SK-N-SH (cell line): ENCODE results near the gene MRPS23. TPM values are rescaled to one million over a fixed set of nuclear protein-coding genes. Genes with fewer than 3 reads are reported as not detected.

Experiments
- CTCF ChIA-PET: fragments of 300-600, 350-600 bp; formaldehyde crosslinking; extraction: SDS; loops from one replicate; lab custom pipeline; 2021; lab: Yijun Ruan, JAX
- POLR2A ChIA-PET: fragments of 350-600 bp; sonication (Branson Sonifier 250); formaldehyde crosslinking; extraction: SDS; loops from one replicate; lab custom pipeline; 2020; ENCODE audit warnings: antibody characterized with exemption, inconsistent platforms; lab: Yijun Ruan, JAX
- DNase-seq: peaks from one replicate; pipeline ENCODE4 v3.0.0; 2012
- H2AFZ ChIP-seq: fragments of 200-600 bp; sonication (generic); 2 replicates; pipeline ENCODE4 v1.8.1; 2016; ENCODE audit warnings: antibody characterized with exemption, mild to moderate bottlenecking, low read depth
- H3F3A ChIP-seq: fragments of 200-600 bp; sonication (generic); replicated peaks from 2 replicates; pipeline ENCODE3; 2016; ENCODE audit warnings: antibody characterized with exemption, mild to moderate bottlenecking; ENCODE audit not compliant: insufficient read depth
- H3K27ac ChIP-seq, 2 experiments: fragments of 200-500 bp in 1 of 2; fragments of 200-600 bp in 1 of 2; sonication (Bioruptor generic) in 1 of 2; sonication (generic), shearing (Covaris generic) in 1 of 2; 2 replicates each; pipeline versions ENCODE4 v1.5.1 to v1.6.1; 2014 to 2016; ENCODE audit warnings: low read depth in 2 of 2, inconsistent platforms in 1 of 2, low read length in 1 of 2, mild to moderate bottlenecking in 1 of 2, mixed read lengths in 1 of 2
- H3K27me3 ChIP-seq: fragments of 200-600 bp; sonication (generic), shearing (Covaris generic); 2 replicates; pipeline ENCODE4 v1.6.1; 2016; ENCODE audit warnings: mixed run types; ENCODE audit not compliant: insufficient read depth
- H3K36me3 ChIP-seq, 2 experiments: fragments of 200-500 bp in 1 of 2; fragments of 200-600 bp in 1 of 2; sonication (Bioruptor generic) in 1 of 2; sonication (generic) in 1 of 2; replicated peaks in 1 of 2; 2 replicates each; pipeline versions ENCODE3 to v1.5.1; 2014 to 2016; ENCODE audit warnings: low read length in 1 of 2, mild to moderate bottlenecking in 1 of 2; ENCODE audit not compliant: insufficient read depth in 2 of 2, control insufficient read depth in 1 of 2
- H3K4me1 ChIP-seq, 2 experiments: fragments of 200-500 bp in 1 of 2; fragments of 200-600 bp in 1 of 2; sonication (Bioruptor generic) in 1 of 2; sonication (generic), shearing (Covaris generic) in 1 of 2; 2 replicates each; pipeline versions ENCODE4 v1.5.1 to v1.6.1; 2014 to 2016; ENCODE audit warnings: low read depth in 1 of 2, low read length in 1 of 2, mixed run types in 1 of 2; ENCODE audit not compliant: insufficient read depth in 2 of 2, control insufficient read depth in 1 of 2
- H3K4me2 ChIP-seq: fragments of 200-600 bp; sonication (generic), shearing (Covaris generic); 2 replicates; pipeline ENCODE4 v1.6.1; 2017; ENCODE audit warnings: mixed run types
- H3K4me3 ChIP-seq, 2 experiments: fragments of 200-500 bp in 1 of 2; fragments of 200-600 bp in 1 of 2; sonication (Bioruptor generic) in 1 of 2; sonication (generic), shearing (Covaris generic) in 1 of 2; 2 replicates each; pipeline versions ENCODE4 v1.5.1 to v1.8.1; 2014 to 2016; ENCODE audit warnings: low read depth in 2 of 2, inconsistent platforms in 1 of 2, low read length in 1 of 2, mild to moderate bottlenecking in 1 of 2, mixed read lengths in 1 of 2, moderate library complexity in 1 of 2
- H3K79me2 ChIP-seq: fragments of 200-600 bp; sonication (generic); 2 replicates; pipeline ENCODE4 v1.8.1; 2017; ENCODE audit warnings: mild to moderate bottlenecking; ENCODE audit not compliant: insufficient read depth
- H3K9ac ChIP-seq: fragments of 200-600 bp; sonication (generic); 2 replicates; pipeline ENCODE4 v1.6.1; 2017; ENCODE audit warnings: mixed run types
- H3K9me2 ChIP-seq: fragments of 200-600 bp; sonication (generic); 2 replicates; pipeline ENCODE4 v1.6.1; 2017; ENCODE audit warnings: mixed run types
- H3K9me3 ChIP-seq: fragments of 200-600 bp; sonication (generic); 2 replicates; pipeline ENCODE4 v1.6.1; 2017; ENCODE audit warnings: mixed run types, mild to moderate bottlenecking, moderate library complexity
- H4K20me1 ChIP-seq: fragments of 200-600 bp; sonication (generic); 2 replicates; pipeline ENCODE4 v1.6.1; 2017; ENCODE audit warnings: mild to moderate bottlenecking, mixed run types; ENCODE audit not compliant: insufficient read depth
- EP300 ChIP-seq, 2 experiments: IDR thresholded peaks; 2 replicates each; pipeline versions ENCODE4 v1.4.0 to v1.6.1; 2012; ENCODE audit warnings: borderline replicate concordance in 1 of 2, low read depth in 1 of 2, low read length in 1 of 2
- FOXJ3 ChIP-seq: sonication (generic); formaldehyde crosslinking; IDR thresholded peaks from 2 replicates; pipeline ENCODE4 v1.5.1; 2020; ENCODE audit warnings: mild to moderate bottlenecking, missing genetic modification reagents
- FOXM1 ChIP-seq: IDR thresholded peaks from 2 replicates; pipeline ENCODE4 v1.4.0; 2012; ENCODE audit warnings: low read depth, mild to moderate bottlenecking
- JUND ChIP-seq: IDR thresholded peaks from 2 replicates; pipeline ENCODE4 v1.4.0; 2012
- NFIC ChIP-seq: IDR thresholded peaks from 2 replicates; pipeline ENCODE4 v1.4.0; 2012; ENCODE audit warnings: borderline replicate concordance
- RCOR1 ChIP-seq: fragments of 150-350 bp; IDR thresholded peaks from 2 replicates; pipeline ENCODE4 v1.6.1; 2017; ENCODE audit warnings: antibody characterized with exemption, low read length
- REST ChIP-seq: IDR thresholded peaks from 2 replicates; pipeline ENCODE4 v1.6.1; 2012; ENCODE audit warnings: mild to moderate bottlenecking, low read depth, low read length, moderate library complexity
- RFX5 ChIP-seq: IDR thresholded peaks from 2 replicates; pipeline ENCODE4 v1.6.1; 2012; ENCODE audit warnings: mild to moderate bottlenecking, improper control_type of control experiment, low read length
- TAF1 ChIP-seq: IDR thresholded peaks from 2 replicates; pipeline ENCODE4 v1.6.1; 2012; ENCODE audit warnings: low read depth, mild to moderate bottlenecking, low read length, moderate library complexity, borderline replicate concordance
- YY1 ChIP-seq: IDR thresholded peaks from 2 replicates; pipeline ENCODE4 v1.4.0; 2012; ENCODE audit warnings: low read depth, mild to moderate bottlenecking
- WGBS: methylation state at CpG from one replicate; pipeline ENCODE4 v1.1.6; 2017; ENCODE audit warnings: low lambda C conversion rate; 5-methylcytosine and 5-hydroxymethylcytosine counted together
- polyA plus RNA-seq, 3 experiments: library from polyadenylated mRNA; depleted of rRNA; stranded (reverse); fragments of >200 nt; gene quantifications; 2 replicates each; pipeline ENCODE4 v1.2.3, GENCODE V29; 2012
- TF ChIP-seq, protein P1 (sequence below): fragments of 200-600 bp; sonication (generic); IDR thresholded peaks from 2 replicates; pipeline ENCODE4 v1.6.1; 2017; ENCODE audit warnings: antibody characterized with exemption, mild to moderate bottlenecking, moderate library complexity
- TF ChIP-seq, protein P2 (sequence below): IDR thresholded peaks from 2 replicates; pipeline ENCODE4; 2012

The MRPS23 gene
- polyA plus RNA-seq, 1 of the 3 experiments (the other 2 are of a cell fraction), result 105 TPM

DNA sequence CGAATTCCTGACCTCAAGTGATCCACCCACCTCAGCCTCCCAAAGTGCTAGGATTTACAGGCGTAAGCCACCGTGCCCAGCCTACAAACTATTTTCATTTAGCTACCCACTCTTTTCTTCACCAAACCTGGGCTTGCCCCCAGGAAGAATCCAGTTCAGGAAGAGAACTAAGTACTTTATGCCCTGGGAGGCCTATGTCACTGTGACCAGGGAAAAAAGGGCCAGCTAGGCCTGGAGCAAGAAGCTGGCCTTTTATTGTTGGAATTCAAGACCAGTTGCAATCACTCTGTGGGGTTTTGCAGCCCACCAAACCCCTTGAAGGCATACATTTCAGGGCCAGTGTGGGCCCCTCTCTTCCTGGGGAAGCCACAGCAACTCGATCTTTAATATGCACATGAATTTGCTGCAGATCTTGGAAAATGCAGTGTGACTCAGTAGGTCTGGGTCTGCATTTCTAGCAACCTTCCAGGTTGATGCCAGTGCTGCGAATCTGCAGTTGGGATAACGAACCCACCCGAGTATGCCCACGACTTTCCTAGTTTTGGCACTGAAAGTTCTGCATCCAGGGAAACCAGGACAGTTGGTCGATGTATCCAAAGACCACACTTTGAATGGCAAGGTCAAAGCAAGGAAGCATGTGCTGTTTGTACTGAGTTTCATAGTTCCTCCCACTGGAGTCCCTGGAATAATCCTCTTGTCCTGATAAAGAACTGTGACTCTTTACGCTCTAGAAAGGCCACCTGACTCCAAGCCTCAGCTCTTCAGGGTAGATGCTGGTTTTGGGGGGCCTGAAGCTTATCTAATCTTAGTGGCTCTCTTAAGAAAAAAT is 7.2 kb upstream of the MRPS23 start:
- H3K4me3 ChIP-seq, result no peak overlapping the region
- no peaks in the 10 kb centered on the region for H3K9me2 ChIP-seq
- TF ChIP-seq YY1 (no peak), TAF1 (no peak)
- H4K20me1 ChIP-seq, result no peaks in the 10 kb centered on the region
- no peaks in the 10 kb centered on the region for H3K79me2 ChIP-seq
- ChIA-PET CTCF (interaction anchor here (0.9 to 25.6 kb wide), 30 partner anchors 7 to 755 kb away, joined by 3 to 1002 read pairs (median 10); partner anchors contain the start of genes CUEDC1, DYNLL2, MRPS23 and SRSF1), POLR2A (interaction anchor here (0.6 to 1.0 kb wide), 3 partner anchors 76 to 150 kb away, joined by 3 read pairs; partner anchors contain the start of gene SRSF1)
- 94% methylated on average over 10 of the region's 10 CpGs for WGBS
- H3K9me3 ChIP-seq, result no peaks in the 10 kb centered on the region
- H3K36me3 ChIP-seq, result no peaks in the 10 kb centered on the region
- no peak overlapping the region for H3K4me2 ChIP-seq
- no peaks in the 10 kb centered on the region for H3K27me3 ChIP-seq
- H3K27ac ChIP-seq, result no peak overlapping the region
- peaks cover 14 to 18% of the 10 kb centered on the region in 2 experiments; a peak in 3 of 4 replicates for H3K4me1 ChIP-seq
- no peak overlapping the region for H3K9ac ChIP-seq
- peaks cover 21% of the 10 kb centered on the region for H3F3A ChIP-seq
- no peak overlapping the region for H2AFZ ChIP-seq
- DNase-seq, result no peak

GRCh38 chr17:57855391-57856035 is 5.7 kb upstream of the MRPS23 start:
- H3K9me3 ChIP-seq, result no peaks in the 10 kb centered on the region
- no peak overlapping the region for H3K9ac ChIP-seq
- H2AFZ ChIP-seq, result no peak overlapping the region
- H3K4me2 ChIP-seq, result no peak overlapping the region
- H3K27ac ChIP-seq, result no peak overlapping the region
- TF ChIP-seq YY1 (no peak), FOXM1 (no peak), NFIC (no peak), RCOR1 (no peak)
- no peaks in the 10 kb centered on the region for H3K9me2 ChIP-seq
- no peaks in the 10 kb centered on the region for H3K36me3 ChIP-seq
- H3K27me3 ChIP-seq, result no peaks in the 10 kb centered on the region
- H4K20me1 ChIP-seq, result no peaks in the 10 kb centered on the region
- H3F3A ChIP-seq, result peaks cover 21% of the 10 kb centered on the region
- WGBS, result 93% methylated on average over 6 of the region's 6 CpGs
- no peak for DNase-seq
- peaks cover 7% of the 10 kb centered on the region; the same call in 1 of the 2 replicates for H3K79me2 ChIP-seq
- H3K4me1 ChIP-seq, result peaks cover 4 to 20% of the 10 kb centered on the region in 2 experiments
- ChIA-PET POLR2A (interaction anchor here (0.7 kb wide), 1 partner anchor 142 kb away, joined by 4 read pairs; no protein-coding TSS in a partner anchor), CTCF (interaction anchor here (0.9 to 25.6 kb wide), 8 partner anchors 15 to 733 kb away, joined by 3 to 1002 read pairs (median 61); partner anchors contain the start of genes SRSF1 and VEZF1)
- H3K4me3 ChIP-seq, result no peak overlapping the region

- DNase-seq, result no peak
- ChIA-PET CTCF (interaction anchor here (1.4 to 25.6 kb wide), 4 partner anchors 16 to 259 kb away, joined by 3 to 1002 read pairs (median 87); partner anchors contain the start of genes SRSF1 and VEZF1), POLR2A (no interaction called here)
- no peak overlapping the region for H3K4me3 ChIP-seq
- no peak overlapping the region for H3K27ac ChIP-seq
- H2AFZ ChIP-seq, result no peak overlapping the region
- H3K27me3 ChIP-seq, result no peaks in the 10 kb centered on the region
- no peaks in the 10 kb centered on the region for H4K20me1 ChIP-seq
- no peak overlapping the region for H3K4me2 ChIP-seq
- H3K9ac ChIP-seq, result no peak overlapping the region
- H3K36me3 ChIP-seq, result peaks cover 0 to 2% of the 10 kb centered on the region in 2 experiments
- peaks cover 20% of the 10 kb centered on the region for H3K79me2 ChIP-seq
- no peaks in the 10 kb centered on the region for H3K9me2 ChIP-seq
- no peaks in the 10 kb centered on the region for H3K9me3 ChIP-seq
- 87% methylated on average over 8 of the region's 8 CpGs for WGBS
- H3K4me1 ChIP-seq, result peaks cover 0 to 26% of the 10 kb centered on the region in 2 experiments; a peak in 3 of 4 replicates
- H3F3A ChIP-seq, result peaks cover 9% of the 10 kb centered on the region
- TF ChIP-seq FOXJ3 (CRISPR knock-in tag) (no peak), RFX5 (no peak), EP300 (IDR thresholded peaks at IDR 0.05; ENCODE audit: borderline replicate concordance in 1 of 2, low read depth in 1 of 2, low read length in 1 of 2) (no peak), RCOR1 (no peak), YY1 (no peak), JUND (no peak), REST (no peak)
- TF ChIP-seq, protein P1, sequence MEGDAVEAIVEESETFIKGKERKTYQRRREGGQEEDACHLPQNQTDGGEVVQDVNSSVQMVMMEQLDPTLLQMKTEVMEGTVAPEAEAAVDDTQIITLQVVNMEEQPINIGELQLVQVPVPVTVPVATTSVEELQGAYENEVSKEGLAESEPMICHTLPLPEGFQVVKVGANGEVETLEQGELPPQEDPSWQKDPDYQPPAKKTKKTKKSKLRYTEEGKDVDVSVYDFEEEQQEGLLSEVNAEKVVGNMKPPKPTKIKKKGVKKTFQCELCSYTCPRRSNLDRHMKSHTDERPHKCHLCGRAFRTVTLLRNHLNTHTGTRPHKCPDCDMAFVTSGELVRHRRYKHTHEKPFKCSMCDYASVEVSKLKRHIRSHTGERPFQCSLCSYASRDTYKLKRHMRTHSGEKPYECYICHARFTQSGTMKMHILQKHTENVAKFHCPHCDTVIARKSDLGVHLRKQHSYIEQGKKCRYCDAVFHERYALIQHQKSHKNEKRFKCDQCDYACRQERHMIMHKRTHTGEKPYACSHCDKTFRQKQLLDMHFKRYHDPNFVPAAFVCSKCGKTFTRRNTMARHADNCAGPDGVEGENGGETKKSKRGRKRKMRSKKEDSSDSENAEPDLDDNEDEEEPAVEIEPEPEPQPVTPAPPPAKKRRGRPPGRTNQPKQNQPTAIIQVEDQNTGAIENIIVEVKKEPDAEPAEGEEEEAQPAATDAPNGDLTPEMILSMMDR, result no peak
- TF ChIP-seq, protein P2, sequence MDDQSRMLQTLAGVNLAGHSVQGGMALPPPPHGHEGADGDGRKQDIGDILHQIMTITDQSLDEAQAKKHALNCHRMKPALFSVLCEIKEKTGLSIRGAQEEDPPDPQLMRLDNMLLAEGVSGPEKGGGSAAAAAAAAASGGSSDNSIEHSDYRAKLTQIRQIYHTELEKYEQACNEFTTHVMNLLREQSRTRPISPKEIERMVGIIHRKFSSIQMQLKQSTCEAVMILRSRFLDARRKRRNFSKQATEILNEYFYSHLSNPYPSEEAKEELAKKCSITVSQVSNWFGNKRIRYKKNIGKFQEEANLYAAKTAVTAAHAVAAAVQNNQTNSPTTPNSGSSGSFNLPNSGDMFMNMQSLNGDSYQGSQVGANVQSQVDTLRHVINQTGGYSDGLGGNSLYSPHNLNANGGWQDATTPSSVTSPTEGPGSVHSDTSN, result no peak
Observed at GRCh38 chr17:57853695-57854094, 3.9 kb upstream of the MRPS23 start.
